Mesendoderm (in vitro differentiated cells): ENCODE results near the gene BRWD1.

ENCODE experiments used
- DNase-seq: peaks from one replicate; pipeline ENCODE4 v3.0.0; 2013
- H2AK5ac ChIP-seq: 2 replicates; pipeline ENCODE4 v1.6.1; 2013; ENCODE audit warnings: low read length, inconsistent platforms
- H2BK120ac ChIP-seq: 2 replicates; pipeline ENCODE4 v1.6.1; 2013; ENCODE audit warnings: low read depth, mild to moderate bottlenecking, low read length, moderate library complexity, mixed read lengths
- H2BK15ac ChIP-seq: replicated peaks from 2 replicates; pipeline ENCODE4 v1.6.1; 2013; ENCODE audit warnings: low read depth, mild to moderate bottlenecking, moderate library complexity
- H2BK5ac ChIP-seq: 2 replicates; pipeline ENCODE4 v1.6.1; 2013; ENCODE audit warnings: low read length, inconsistent platforms
- H3K18ac ChIP-seq: 2 replicates; pipeline ENCODE4 v1.6.1; 2013; ENCODE audit warnings: mild to moderate bottlenecking, low read length, mixed read lengths
- H3K23ac ChIP-seq: one replicate; pipeline ENCODE4 v1.6.1; 2013; ENCODE audit warnings: low read length
- H3K27ac ChIP-seq: 2 replicates; pipeline ENCODE4 v1.5.1; 2013; ENCODE audit warnings: low read depth, mild to moderate bottlenecking, inconsistent platforms, low read length, moderate library complexity
- H3K27me3 ChIP-seq: 2 replicates; pipeline ENCODE4 v1.6.1; 2013; ENCODE audit warnings: low read length, control low read depth, mild to moderate bottlenecking, inconsistent platforms; ENCODE audit not compliant: insufficient read depth, poor library complexity
- H3K36me3 ChIP-seq: 2 replicates; pipeline ENCODE4 v1.6.1; 2013; ENCODE audit warnings: low read length, inconsistent platforms; ENCODE audit not compliant: control insufficient read depth, insufficient read depth
- H3K4ac ChIP-seq: one replicate; pipeline ENCODE4 v1.6.1; 2013; ENCODE audit warnings: low read depth, mild to moderate bottlenecking, low read length, moderate library complexity
- H3K4me1 ChIP-seq: 2 replicates; pipeline ENCODE4 v1.6.1; 2013; ENCODE audit warnings: low read depth, low read length, inconsistent platforms; ENCODE audit not compliant: control insufficient read depth
- H3K4me2 ChIP-seq: 2 replicates; pipeline ENCODE4 v1.6.1; 2013; ENCODE audit warnings: low read length
- H3K4me3 ChIP-seq: 2 replicates; pipeline ENCODE4 v1.5.1; 2013; ENCODE audit warnings: mild to moderate bottlenecking, low read length
- H3K56ac ChIP-seq: one replicate; pipeline ENCODE4 v1.6.1; 2013; ENCODE audit warnings: low read length
- H3K79me1 ChIP-seq: 2 replicates; pipeline ENCODE4 v1.6.1; 2013; ENCODE audit warnings: low read length, inconsistent platforms
- H3K79me2 ChIP-seq: 2 replicates; pipeline ENCODE4 v1.6.1; 2013; ENCODE audit warnings: mild to moderate bottlenecking, low read length; ENCODE audit not compliant: control insufficient read depth, insufficient read depth
- H3K9ac ChIP-seq: 2 replicates; pipeline ENCODE4 v1.6.1; 2013; ENCODE audit warnings: low read length, inconsistent platforms
- H4K5ac ChIP-seq: one replicate; pipeline ENCODE4 v1.6.1; 2013; ENCODE audit warnings: low read length
- H4K8ac ChIP-seq: one replicate; pipeline ENCODE4 v1.6.1; 2013; ENCODE audit warnings: low read depth, mild to moderate bottlenecking, control low read depth, low read length, moderate library complexity
- WGBS: extraction: QIAGEN DNeasy Blood & Tissue Kit; methylation state at CpG from one replicate; pipeline ENCODE4 v1.1.7; 2013; ENCODE audit warnings: low lambda C conversion rate, missing lambda C conversion rate; ENCODE audit not compliant: insufficient coverage; ENCODE audit errors: extremely low coverage; 5-methylcytosine and 5-hydroxymethylcytosine counted together

The BRWD1 gene

DNA sequence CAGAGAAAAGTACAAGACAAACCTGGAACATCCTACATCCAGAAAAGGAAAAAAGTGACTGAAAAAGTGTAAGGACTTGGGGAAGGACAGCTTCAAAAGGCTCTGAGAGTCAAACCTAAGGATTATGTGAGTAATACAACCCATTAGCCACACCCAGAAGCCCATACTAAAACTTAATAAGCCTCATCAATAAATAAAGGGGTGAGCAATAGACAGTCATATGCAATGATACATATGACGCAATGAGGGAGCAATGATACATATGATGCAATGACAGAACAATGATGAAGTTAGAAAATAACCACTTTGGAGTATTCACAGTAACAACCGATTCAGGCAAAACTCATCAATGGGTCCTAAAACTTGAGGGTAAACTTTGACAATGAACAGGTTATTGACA, 50.1 kb downstream of the BRWD1 start:
- no peaks in the 10 kb centered on the region for H3K4me1 ChIP-seq
- no peak overlapping the region for H4K8ac ChIP-seq
- H2BK5ac ChIP-seq, result no peak overlapping the region
- no peak overlapping the region for H2BK15ac ChIP-seq
- DNase-seq, result no peak
- H3K79me1 ChIP-seq, result peaks cover 2% of the 10 kb centered on the region
- H3K4me2 ChIP-seq, result no peak overlapping the region
- no peak overlapping the region for H4K5ac ChIP-seq
- H3K18ac ChIP-seq, result no peak overlapping the region
- H2BK120ac ChIP-seq, result no peak overlapping the region
- WGBS, result no CpG with 5 or more reads among the region's 2 CpGs
- H3K36me3 ChIP-seq, result peaks cover 2% of the 10 kb centered on the region
- H3K79me2 ChIP-seq, result no peaks in the 10 kb centered on the region
- no peak overlapping the region for H2AK5ac ChIP-seq
- no peak overlapping the region for H3K23ac ChIP-seq
- no peaks in the 10 kb centered on the region for H3K27me3 ChIP-seq
- no peak overlapping the region for H3K56ac ChIP-seq
- H3K27ac ChIP-seq, result no peak overlapping the region
- no peak overlapping the region for H3K4me3 ChIP-seq
- no peak overlapping the region for H3K4ac ChIP-seq
- no peak overlapping the region for H3K9ac ChIP-seq

DNA sequence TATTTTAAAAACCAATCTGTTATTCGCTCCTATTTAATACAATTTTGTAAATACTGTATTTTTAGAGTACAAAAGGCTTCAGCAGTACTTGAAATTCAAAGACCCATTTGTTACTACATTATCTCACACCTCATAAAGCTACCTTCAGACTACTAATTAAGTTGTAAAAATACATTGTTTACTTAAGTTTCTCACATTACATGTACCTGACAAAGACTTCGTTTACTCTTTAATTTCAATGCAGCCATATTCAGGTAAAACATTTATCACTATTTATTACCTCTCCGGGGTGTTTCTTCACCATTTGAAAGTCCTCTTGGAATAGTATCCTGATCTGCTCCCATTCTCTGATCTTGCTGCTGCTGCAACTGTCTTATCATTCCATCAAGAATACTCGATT, 55.2 kb downstream of the BRWD1 start:
- no peak overlapping the region for H2BK5ac ChIP-seq
- no peaks in the 10 kb centered on the region for H3K36me3 ChIP-seq
- peak; percentile 12 for DNase-seq
- H3K56ac ChIP-seq, result no peak overlapping the region
- H3K79me1 ChIP-seq, result peaks cover 2% of the 10 kb centered on the region
- H3K27ac ChIP-seq, result no peak overlapping the region
- H2BK15ac ChIP-seq, result no peak overlapping the region
- H2AK5ac ChIP-seq, result no peak overlapping the region
- H3K23ac ChIP-seq, result no peak overlapping the region
- H2BK120ac ChIP-seq, result no peak overlapping the region
- no peak overlapping the region for H3K4ac ChIP-seq
- H3K4me1 ChIP-seq, result no peaks in the 10 kb centered on the region
- no peak overlapping the region for H3K18ac ChIP-seq
- H3K4me2 ChIP-seq, result no peak overlapping the region
- no peaks in the 10 kb centered on the region for H3K79me2 ChIP-seq
- no peak overlapping the region for H3K9ac ChIP-seq
- no peaks in the 10 kb centered on the region for H3K27me3 ChIP-seq
- no CpG with 5 or more reads among the region's 4 CpGs for WGBS
- H3K4me3 ChIP-seq, result no peak overlapping the region
- H4K5ac ChIP-seq, result no peak overlapping the region
- no peak overlapping the region for H4K8ac ChIP-seq

DNA sequence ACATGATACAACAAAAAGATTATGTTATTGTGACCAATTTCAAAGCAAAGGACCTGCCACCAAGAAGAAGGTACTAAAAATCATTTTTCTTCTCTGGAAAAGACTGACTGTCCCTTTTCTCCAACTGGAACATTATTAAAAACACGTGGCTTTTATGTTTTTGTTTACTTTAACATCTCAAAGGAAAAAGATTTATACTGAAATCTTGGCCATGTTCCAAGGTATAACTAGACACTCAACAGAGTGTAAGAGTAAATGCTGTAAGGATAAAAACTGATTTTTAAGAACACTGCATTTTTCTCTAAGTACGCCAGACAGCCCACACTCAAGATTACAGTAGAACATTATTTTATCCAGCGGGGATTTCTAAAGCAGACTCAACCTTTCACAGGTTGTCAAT, 62.1 kb downstream of the BRWD1 start:
- DNase-seq, result no peak

DNA sequence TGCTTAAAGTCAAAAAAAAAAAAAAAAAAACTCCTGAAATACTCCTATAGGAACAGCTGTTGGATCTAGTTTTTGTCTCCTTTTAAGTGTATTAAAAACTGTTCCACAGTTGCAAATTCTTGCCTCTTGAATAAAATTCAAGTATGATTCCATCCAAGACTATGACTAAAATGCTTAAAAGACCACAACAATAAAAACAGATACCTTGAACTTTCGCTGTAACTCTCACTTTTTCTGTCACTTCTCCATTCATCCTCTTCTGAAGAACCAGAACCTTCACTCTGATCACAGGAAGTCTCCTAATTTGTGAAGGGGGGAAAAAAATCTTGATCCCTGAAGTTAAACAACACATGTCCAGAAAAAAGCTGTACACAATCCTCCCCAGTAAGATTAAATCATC, 75.2 kb downstream of the BRWD1 start:
- Histone ChIP-seq H3K4me3 (no peak overlapping the region), H3K36me3 (no peaks in the 10 kb centered on the region), H3K4ac (no peak overlapping the region), H3K9ac (no peak overlapping the region), H3K56ac (no peak overlapping the region), H2AK5ac (no peak overlapping the region), H3K27me3 (no peaks in the 10 kb centered on the region), H4K5ac (no peak overlapping the region), H3K23ac (no peak overlapping the region), H3K4me1 (no peaks in the 10 kb centered on the region), H3K4me2 (no peak overlapping the region), H3K79me1 (no peaks in the 10 kb centered on the region), H3K18ac (no peak overlapping the region), H4K8ac (no peak overlapping the region), H2BK5ac (no peak overlapping the region), H2BK120ac (no peak overlapping the region), H3K79me2 (no peaks in the 10 kb centered on the region), H3K27ac (no peak overlapping the region), H2BK15ac (no peak overlapping the region)
- WGBS, result no CpG with 5 or more reads among the region's 1 CpG
- DNase-seq, result no peak

More for the DNA sequence above, 62.1 kb downstream of the BRWD1 start:
- Histone ChIP-seq H3K36me3 (no peaks in the 10 kb centered on the region), H3K56ac (no peak overlapping the region), H2BK120ac (no peak overlapping the region), H3K79me2 (no peaks in the 10 kb centered on the region), H4K5ac (no peak overlapping the region), H3K18ac (no peak overlapping the region), H3K4ac (no peak overlapping the region), H3K23ac (no peak overlapping the region), H3K79me1 (no peaks in the 10 kb centered on the region), H4K8ac (no peak overlapping the region), H2AK5ac (no peak overlapping the region), H3K4me3 (no peak overlapping the region), H2BK15ac (no peak overlapping the region), H3K27ac (no peak overlapping the region), H3K4me1 (no peaks in the 10 kb centered on the region), H3K4me2 (no peak overlapping the region), H3K9ac (no peak overlapping the region), H3K27me3 (no peaks in the 10 kb centered on the region), H2BK5ac (no peak overlapping the region)
- WGBS, result no CpG with 5 or more reads among the region's 3 CpGs

DNA sequence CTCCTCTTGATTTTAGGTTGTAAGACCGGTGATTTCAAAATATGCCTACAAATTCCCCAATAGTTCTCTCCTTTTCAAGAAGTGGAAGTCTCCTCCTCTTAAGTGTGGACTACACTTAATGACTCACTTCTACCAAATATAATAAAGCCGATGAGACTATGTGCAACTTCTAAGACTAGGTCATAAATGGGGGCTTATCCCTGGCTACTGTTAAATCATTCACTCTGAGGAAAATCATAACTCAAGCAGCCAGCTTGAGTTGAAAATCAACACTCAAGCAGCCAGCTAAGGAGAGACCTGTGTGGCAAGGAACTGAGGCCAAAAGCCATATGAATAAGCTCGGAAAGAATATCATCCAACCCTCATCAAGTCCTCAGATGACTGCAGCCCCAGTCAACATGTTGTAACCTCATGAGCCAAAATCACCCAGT, 80.6 kb downstream of the BRWD1 start:
- H3K27ac ChIP-seq, result no peak overlapping the region
- no peak overlapping the region for H2AK5ac ChIP-seq
- no peak overlapping the region for H2BK120ac ChIP-seq
- no peak overlapping the region for H3K56ac ChIP-seq
- no peak overlapping the region for H3K4me3 ChIP-seq
- no peak overlapping the region for H4K5ac ChIP-seq
- no peak overlapping the region for H2BK5ac ChIP-seq
- H3K4me1 ChIP-seq, result no peaks in the 10 kb centered on the region
- peaks cover 2% of the 10 kb centered on the region for H3K36me3 ChIP-seq
- no CpG with 5 or more reads among the region's 3 CpGs for WGBS
- H3K4ac ChIP-seq, result no peak overlapping the region
- no peak overlapping the region for H3K18ac ChIP-seq
- peaks cover 4% of the 10 kb centered on the region for H3K79me1 ChIP-seq
- no peak overlapping the region for H3K9ac ChIP-seq
- no peak overlapping the region for H4K8ac ChIP-seq
- H3K23ac ChIP-seq, result no peak overlapping the region
- H3K79me2 ChIP-seq, result no peaks in the 10 kb centered on the region
- H3K27me3 ChIP-seq, result no peaks in the 10 kb centered on the region
- H3K4me2 ChIP-seq, result no peak overlapping the region
- DNase-seq, result no peak
- no peak overlapping the region for H2BK15ac ChIP-seq

DNA sequence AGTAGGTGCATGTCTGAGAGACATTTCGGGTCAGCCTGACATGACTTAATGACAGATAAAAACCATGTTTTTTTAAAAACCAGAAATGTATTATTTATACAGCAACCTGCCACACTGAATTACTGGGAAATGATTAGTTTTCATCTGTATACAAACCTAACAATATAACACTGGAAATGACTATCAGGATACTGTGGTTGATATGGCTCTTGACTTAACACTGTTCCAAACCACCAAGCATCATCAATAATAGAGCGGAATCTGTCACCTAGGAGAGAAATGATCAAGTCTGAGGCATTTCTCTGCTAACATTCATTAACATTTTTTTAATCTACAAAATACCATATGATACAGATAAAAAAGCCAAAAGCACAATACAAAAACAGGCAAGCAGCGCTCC, 88.5 kb downstream of the BRWD1 start:
- Histone ChIP-seq H3K36me3 (no peaks in the 10 kb centered on the region), H4K5ac (no peak overlapping the region), H3K27me3 (no peaks in the 10 kb centered on the region), H2BK15ac (no peak overlapping the region), H2BK5ac (no peak overlapping the region), H3K79me2 (no peaks in the 10 kb centered on the region), H3K27ac (no peak overlapping the region), H3K79me1 (no peaks in the 10 kb centered on the region), H2AK5ac (no peak overlapping the region), H3K56ac (no peak overlapping the region), H3K4me1 (no peaks in the 10 kb centered on the region), H3K18ac (no peak overlapping the region), H3K4me2 (no peak overlapping the region), H3K4me3 (no peak overlapping the region), H3K4ac (no peak overlapping the region), H3K9ac (no peak overlapping the region), H4K8ac (no peak overlapping the region), H2BK120ac (no peak overlapping the region), H3K23ac (no peak overlapping the region)
- no peak for DNase-seq
- no CpG with 5 or more reads among the region's 3 CpGs for WGBS
